ENCODE results near the gene PGM2.
A peak's percentile ranks its signal among the peaks of the same experiment; 100 is the strongest.

The PGM2 gene

GRCh38 chr4:37864786-37865185, 38.3 kb downstream of the PGM2 start:
- H3K4me3 ChIP-seq (ENCODE audit: control insufficient read depth in 1 of 7, extremely low read depth in 1 of 7, insufficient read depth in 4 of 7, low read depth in 2 of 7, low read length in 6 of 7) = peak overlapping the region in 3 of 7 experiments; percentile 0 to 35 (median 34)
- H3K9me3 ChIP-seq (ENCODE audit: control extremely low read depth in 1 of 5, control insufficient read depth in 4 of 5, insufficient read depth in 2 of 5, low read depth in 1 of 5, low read length in 4 of 5) = no peaks in the 10 kb centered on the region
- ChIA-PET POLR2A (no interaction called here), CTCF (interaction anchor here (1.2 kb wide), 1 partner anchor 25 kb away, joined by 3 read pairs; no protein-coding TSS in a partner anchor)
- peaks cover 15 to 35% (median 24%) of the 10 kb centered on the region in 4 experiments for H3K4me1 ChIP-seq (ENCODE audit: control extremely low read depth in 1 of 4, control insufficient read depth in 4 of 4, insufficient read depth in 4 of 4, low read length in 3 of 4)
- no peak overlapping the region for H3K27ac ChIP-seq (ENCODE audit: insufficient read depth in 1 of 2, low read depth in 1 of 2, low read length in 2 of 2, poor library complexity in 1 of 2, severe bottlenecking in 2 of 2)
- H3K36me3 ChIP-seq (ENCODE audit: control insufficient read depth in 4 of 4, insufficient read depth in 4 of 4, low read length in 3 of 4) = peaks cover 4 to 34% (median 24%) of the 10 kb centered on the region in 4 experiments
- H3K27me3 ChIP-seq (replicated peaks in 2 of 5; ENCODE audit: control insufficient read depth in 4 of 5, insufficient read depth in 5 of 5, low read length in 4 of 5) = no peaks in the 10 kb centered on the region
- 0% methylated on average over 4 of the region's 4 CpGs for WGBS (ENCODE audit: insufficient coverage)
- DNase-seq = peak; percentile 18 to 58 (median 55)

- Histone ChIP-seq H3K36me3 (ENCODE audit: control insufficient read depth in 4 of 4, insufficient read depth in 4 of 4, low read length in 3 of 4) (peaks cover 4 to 31% (median 22%) of the 10 kb centered on the region in 4 experiments), H3K4me3 (ENCODE audit: control insufficient read depth in 1 of 7, extremely low read depth in 1 of 7, insufficient read depth in 4 of 7, low read depth in 2 of 7, low read length in 6 of 7) (peak overlapping the region in 1 of 7 experiments; percentile 0), H3K27me3 (replicated peaks in 2 of 5; ENCODE audit: control insufficient read depth in 4 of 5, insufficient read depth in 5 of 5, low read length in 4 of 5) (no peaks in the 10 kb centered on the region), H3K27ac (ENCODE audit: insufficient read depth in 1 of 2, low read depth in 1 of 2, low read length in 2 of 2, poor library complexity in 1 of 2, severe bottlenecking in 2 of 2) (no peak overlapping the region), H3K9me3 (ENCODE audit: control extremely low read depth in 1 of 5, control insufficient read depth in 4 of 5, insufficient read depth in 2 of 5, low read depth in 1 of 5, low read length in 4 of 5) (no peaks in the 10 kb centered on the region), H3K4me1 (ENCODE audit: control extremely low read depth in 1 of 4, control insufficient read depth in 4 of 4, insufficient read depth in 4 of 4, low read length in 3 of 4) (peaks cover 15 to 35% (median 24%) of the 10 kb centered on the region in 4 experiments)
- CTCF ChIA-PET = interaction anchor here (1.2 kb wide), 3 partner anchors 24 to 170 kb away, joined by 3 read pairs; no protein-coding TSS in a partner anchor
- POLR2A ChIA-PET = no interaction called here
- no peak for DNase-seq
- WGBS (ENCODE audit: insufficient coverage) = 92% methylated on average over 2 of the region's 3 CpGs
Measured at GRCh38 chr4:37865450-37865849, 39.0 kb downstream of the PGM2 start.

GRCh38 chr4:37867102-37867501, 40.6 kb downstream of the PGM2 start:
- CTCF ChIA-PET = interaction anchor here (0.9 to 1.7 kb wide), 3 partner anchors 22 to 63 kb away, joined by 3 read pairs; no protein-coding TSS in a partner anchor
- Histone ChIP-seq H3K27ac (ENCODE audit: insufficient read depth in 1 of 2, low read depth in 1 of 2, low read length in 2 of 2, poor library complexity in 1 of 2, severe bottlenecking in 2 of 2) (no peak overlapping the region), H3K9me3 (ENCODE audit: control extremely low read depth in 1 of 5, control insufficient read depth in 4 of 5, insufficient read depth in 2 of 5, low read depth in 1 of 5, low read length in 4 of 5) (no peaks in the 10 kb centered on the region), H3K4me3 (ENCODE audit: control insufficient read depth in 1 of 7, extremely low read depth in 1 of 7, insufficient read depth in 4 of 7, low read depth in 2 of 7, low read length in 6 of 7) (no peak overlapping the region), H3K36me3 (ENCODE audit: control insufficient read depth in 4 of 4, insufficient read depth in 4 of 4, low read length in 3 of 4) (peaks cover 0 to 17% (median 11%) of the 10 kb centered on the region in 4 experiments), H3K4me1 (ENCODE audit: control extremely low read depth in 1 of 4, control insufficient read depth in 4 of 4, insufficient read depth in 4 of 4, low read length in 3 of 4) (peaks cover 15 to 35% (median 24%) of the 10 kb centered on the region in 4 experiments), H3K27me3 (replicated peaks in 2 of 5; ENCODE audit: control insufficient read depth in 4 of 5, insufficient read depth in 5 of 5, low read length in 4 of 5) (no peaks in the 10 kb centered on the region)
- POLR2A ChIA-PET = no interaction called here
- 94% methylated on average over 2 of the region's 3 CpGs for WGBS (ENCODE audit: insufficient coverage)
- DNase-seq = no peak

- WGBS (ENCODE audit: insufficient coverage) = 97% methylated on average over 4 of the region's 4 CpGs
- Histone ChIP-seq H3K36me3 (ENCODE audit: control insufficient read depth in 4 of 4, insufficient read depth in 4 of 4, low read length in 3 of 4) (peaks cover 0 to 9% (median 7%) of the 10 kb centered on the region in 4 experiments), H3K9me3 (ENCODE audit: control extremely low read depth in 1 of 5, control insufficient read depth in 4 of 5, insufficient read depth in 2 of 5, low read depth in 1 of 5, low read length in 4 of 5) (no peaks in the 10 kb centered on the region), H3K4me3 (ENCODE audit: control insufficient read depth in 1 of 7, extremely low read depth in 1 of 7, insufficient read depth in 4 of 7, low read depth in 2 of 7, low read length in 6 of 7) (no peak overlapping the region), H3K27me3 (replicated peaks in 2 of 5; ENCODE audit: control insufficient read depth in 4 of 5, insufficient read depth in 5 of 5, low read length in 4 of 5) (no peaks in the 10 kb centered on the region), H3K27ac (ENCODE audit: insufficient read depth in 1 of 2, low read depth in 1 of 2, low read length in 2 of 2, poor library complexity in 1 of 2, severe bottlenecking in 2 of 2) (no peak overlapping the region), H3K4me1 (ENCODE audit: control extremely low read depth in 1 of 4, control insufficient read depth in 4 of 4, insufficient read depth in 4 of 4, low read length in 3 of 4) (peaks cover 20 to 34% (median 25%) of the 10 kb centered on the region in 4 experiments)
- no peak for DNase-seq
- POLR2A ChIA-PET = interaction anchor here (0.6 kb wide), 1 partner anchor 35 kb away, joined by 4 read pairs; no protein-coding TSS in a partner anchor
- CTCF ChIA-PET = interaction anchor here (1.4 to 1.7 kb wide), 2 partner anchors 21 to 64 kb away, joined by 3 read pairs; no protein-coding TSS in a partner anchor
Measured at GRCh38 chr4:37868238-37868637, 41.8 kb downstream of the PGM2 start.

GRCh38 chr4:37872310-37872988, 46.0 kb downstream of the PGM2 start:
- Histone ChIP-seq H3K4me1 (ENCODE audit: control extremely low read depth in 1 of 4, control insufficient read depth in 4 of 4, insufficient read depth in 4 of 4, low read length in 3 of 4) (peaks cover 0 to 5% (median 1%) of the 10 kb centered on the region in 4 experiments), H3K36me3 (ENCODE audit: control insufficient read depth in 4 of 4, insufficient read depth in 4 of 4, low read length in 3 of 4) (peaks cover 0 to 4% (median 2%) of the 10 kb centered on the region in 4 experiments), H3K4me3 (ENCODE audit: control insufficient read depth in 1 of 7, extremely low read depth in 1 of 7, insufficient read depth in 4 of 7, low read depth in 2 of 7, low read length in 6 of 7) (no peak overlapping the region), H3K9me3 (ENCODE audit: control extremely low read depth in 1 of 5, control insufficient read depth in 4 of 5, insufficient read depth in 2 of 5, low read depth in 1 of 5, low read length in 4 of 5) (no peaks in the 10 kb centered on the region), H3K27me3 (replicated peaks in 2 of 5; ENCODE audit: control insufficient read depth in 4 of 5, insufficient read depth in 5 of 5, low read length in 4 of 5) (no peaks in the 10 kb centered on the region), H3K27ac (ENCODE audit: insufficient read depth in 1 of 2, low read depth in 1 of 2, low read length in 2 of 2, poor library complexity in 1 of 2, severe bottlenecking in 2 of 2) (no peak overlapping the region)
- ChIA-PET POLR2A (interaction anchor here (0.7 kb wide), 1 partner anchor 120 kb away, joined by 3 read pairs; no protein-coding TSS in a partner anchor), CTCF (interaction anchor here (0.6 to 0.8 kb wide), 2 partner anchors 17 to 24 kb away, joined by 3 to 4 read pairs; no protein-coding TSS in a partner anchor)
- no CpG with 5 or more reads among the region's 1 CpG for WGBS (ENCODE audit: insufficient coverage)
- DNase-seq = peak in 1 of 3 donors; percentile 23

- DNase-seq = no peak
- ChIA-PET POLR2A (no interaction called here), CTCF (interaction anchor here (2.0 kb wide), 1 partner anchor 12 kb away, joined by 5 read pairs; no protein-coding TSS in a partner anchor)
Measured at GRCh38 chr4:37873386-37873785, 46.9 kb downstream of the PGM2 start.

GRCh38 chr4:37876156-37876555, 49.7 kb downstream of the PGM2 start:
- CTCF ChIA-PET = interaction anchor here (6.0 kb wide), 1 partner anchor 13 kb away, joined by 33 read pairs; the partner anchor contains the start of gene TBC1D1
- DNase-seq = no peak
- peaks cover 0 to 5% (median 2%) of the 10 kb centered on the region in 4 experiments for H3K4me1 ChIP-seq (ENCODE audit: control extremely low read depth in 1 of 4, control insufficient read depth in 4 of 4, insufficient read depth in 4 of 4, low read length in 3 of 4)
- no peaks in the 10 kb centered on the region for H3K9me3 ChIP-seq (ENCODE audit: control extremely low read depth in 1 of 5, control insufficient read depth in 4 of 5, insufficient read depth in 2 of 5, low read depth in 1 of 5, low read length in 4 of 5)
- WGBS (ENCODE audit: insufficient coverage) = 100% methylated on average over 1 of the region's 2 CpGs
- no peaks in the 10 kb centered on the region for H3K27me3 ChIP-seq (replicated peaks in 2 of 5; ENCODE audit: control insufficient read depth in 4 of 5, insufficient read depth in 5 of 5, low read length in 4 of 5)
- no peaks in the 10 kb centered on the region for H3K36me3 ChIP-seq (ENCODE audit: control insufficient read depth in 4 of 4, insufficient read depth in 4 of 4, low read length in 3 of 4)
- no peak overlapping the region for H3K4me3 ChIP-seq (ENCODE audit: control insufficient read depth in 1 of 7, extremely low read depth in 1 of 7, insufficient read depth in 4 of 7, low read depth in 2 of 7, low read length in 6 of 7)
- POLR2A ChIA-PET = no interaction called here
- no peak overlapping the region for H3K27ac ChIP-seq (ENCODE audit: insufficient read depth in 1 of 2, low read depth in 1 of 2, low read length in 2 of 2, poor library complexity in 1 of 2, severe bottlenecking in 2 of 2)

More at GRCh38 chr4:37873386-37873785, 46.9 kb downstream of the PGM2 start:
- Histone ChIP-seq H3K4me1 (ENCODE audit: control extremely low read depth in 1 of 4, control insufficient read depth in 4 of 4, insufficient read depth in 4 of 4, low read length in 3 of 4) (peaks cover 0 to 5% (median 1%) of the 10 kb centered on the region in 4 experiments), H3K27ac (ENCODE audit: insufficient read depth in 1 of 2, low read depth in 1 of 2, low read length in 2 of 2, poor library complexity in 1 of 2, severe bottlenecking in 2 of 2) (no peak overlapping the region), H3K9me3 (ENCODE audit: control extremely low read depth in 1 of 5, control insufficient read depth in 4 of 5, insufficient read depth in 2 of 5, low read depth in 1 of 5, low read length in 4 of 5) (no peaks in the 10 kb centered on the region), H3K27me3 (replicated peaks in 2 of 5; ENCODE audit: control insufficient read depth in 4 of 5, insufficient read depth in 5 of 5, low read length in 4 of 5) (no peaks in the 10 kb centered on the region), H3K36me3 (ENCODE audit: control insufficient read depth in 4 of 4, insufficient read depth in 4 of 4, low read length in 3 of 4) (peaks cover 0 to 4% (median 0%) of the 10 kb centered on the region in 4 experiments), H3K4me3 (ENCODE audit: control insufficient read depth in 1 of 7, extremely low read depth in 1 of 7, insufficient read depth in 4 of 7, low read depth in 2 of 7, low read length in 6 of 7) (no peak overlapping the region)
- WGBS (ENCODE audit: insufficient coverage) = no CpG with 5 or more reads among the region's 1 CpG

All from common myeloid progenitor, CD34-positive (primary cell).